Cardiac muscle cell (in vitro differentiated cells and primary cell): ENCODE measurements around the gene RASL12. TPM values are rescaled to one million over a fixed set of nuclear protein-coding genes. Genes with fewer than 3 reads are reported as not detected.

Experiments
- DNase-seq, 2 donors: peaks; one replicate each; pipeline versions ENCODE4 v3.0.0 to v3.0.0-alpha.2; 2010 to 2017; ENCODE audit warnings: low read depth in 1 of 2, low spot score in 1 of 2
- H3K27ac ChIP-seq: fragments of 200-600 bp; sonication (generic); 2 replicates; pipeline ENCODE4 v1.5.1; 2016
- H3K27me3 ChIP-seq: fragments of 200-600 bp; sonication (generic); 2 replicates; pipeline ENCODE4 v1.6.0; 2016; ENCODE audit warnings: control low read depth
- H3K36me3 ChIP-seq: fragments of 200-600 bp; sonication (generic); 2 replicates; pipeline ENCODE4 v1.5.1; 2016; ENCODE audit warnings: control low read depth
- H3K4me1 ChIP-seq: fragments of 200-600 bp; sonication (generic); 2 replicates; pipeline ENCODE4 v1.8.1; 2017; ENCODE audit warnings: low read depth, mild to moderate bottlenecking, mixed run types
- H3K4me3 ChIP-seq: fragments of 200-600 bp; sonication (generic); 2 replicates; pipeline ENCODE4 v1.5.1; 2016; ENCODE audit warnings: mild to moderate bottlenecking
- H3K9me3 ChIP-seq: fragments of 200-600 bp; sonication (generic); 2 replicates; pipeline ENCODE4 v1.5.1; 2017; ENCODE audit warnings: low read depth, mild to moderate bottlenecking, control low read depth
- polyA plus RNA-seq: library from polyadenylated mRNA; unstranded; fragments of >200 nt; fragmentation: Nextera tagmentation; extraction: Ambion mirVana; gene quantifications from 2 replicates; pipeline ENCODE4 v1.2.1, GENCODE V29; 2016
- total RNA-seq: library from RNA; depleted of rRNA; stranded (reverse); fragments of >200 nt; gene quantifications from 2 replicates; pipeline ENCODE4 v1.2.3, GENCODE V29; 2016
- TF ChIP-seq, protein P1 (sequence below): IDR thresholded peaks from 2 replicates; pipeline ENCODE4 v1.5.1; 2012; ENCODE audit warnings: low read depth, mild to moderate bottlenecking, low read length

RASL12 gene
- total and polyA plus RNA-seq, 2 experiments from 2014 or later: 4.0 to 38.2 TPM

DNA sequence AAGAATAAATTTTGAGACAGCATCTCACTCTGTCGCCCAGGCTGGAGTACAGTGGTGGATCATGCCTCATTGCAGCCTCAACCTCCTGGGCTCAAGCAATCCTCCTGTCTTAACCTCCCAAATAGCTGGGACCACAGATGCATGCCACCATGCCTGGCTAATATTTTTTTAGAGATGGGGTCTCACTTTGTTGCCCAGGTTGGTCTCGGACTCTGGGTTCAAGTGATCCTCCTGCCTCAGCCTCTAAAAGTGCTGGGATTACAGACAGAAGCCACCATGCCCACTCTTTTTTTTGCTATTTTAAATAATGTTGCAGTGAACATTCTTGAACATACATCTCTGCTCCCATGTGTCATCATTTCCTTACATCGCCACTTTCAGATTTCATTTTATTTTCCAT lies 29.4 kb downstream of the RASL12 start:
- TF ChIP-seq, protein P1, sequence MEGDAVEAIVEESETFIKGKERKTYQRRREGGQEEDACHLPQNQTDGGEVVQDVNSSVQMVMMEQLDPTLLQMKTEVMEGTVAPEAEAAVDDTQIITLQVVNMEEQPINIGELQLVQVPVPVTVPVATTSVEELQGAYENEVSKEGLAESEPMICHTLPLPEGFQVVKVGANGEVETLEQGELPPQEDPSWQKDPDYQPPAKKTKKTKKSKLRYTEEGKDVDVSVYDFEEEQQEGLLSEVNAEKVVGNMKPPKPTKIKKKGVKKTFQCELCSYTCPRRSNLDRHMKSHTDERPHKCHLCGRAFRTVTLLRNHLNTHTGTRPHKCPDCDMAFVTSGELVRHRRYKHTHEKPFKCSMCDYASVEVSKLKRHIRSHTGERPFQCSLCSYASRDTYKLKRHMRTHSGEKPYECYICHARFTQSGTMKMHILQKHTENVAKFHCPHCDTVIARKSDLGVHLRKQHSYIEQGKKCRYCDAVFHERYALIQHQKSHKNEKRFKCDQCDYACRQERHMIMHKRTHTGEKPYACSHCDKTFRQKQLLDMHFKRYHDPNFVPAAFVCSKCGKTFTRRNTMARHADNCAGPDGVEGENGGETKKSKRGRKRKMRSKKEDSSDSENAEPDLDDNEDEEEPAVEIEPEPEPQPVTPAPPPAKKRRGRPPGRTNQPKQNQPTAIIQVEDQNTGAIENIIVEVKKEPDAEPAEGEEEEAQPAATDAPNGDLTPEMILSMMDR: no peak
- Histone ChIP-seq H3K27me3 (no peaks in the 10 kb centered on the region), H3K4me3 (no peak overlapping the region), H3K27ac (no peak overlapping the region), H3K9me3 (no peaks in the 10 kb centered on the region), H3K36me3 (no peaks in the 10 kb centered on the region), H3K4me1 (no peaks in the 10 kb centered on the region)
- no peak for DNase-seq

DNA sequence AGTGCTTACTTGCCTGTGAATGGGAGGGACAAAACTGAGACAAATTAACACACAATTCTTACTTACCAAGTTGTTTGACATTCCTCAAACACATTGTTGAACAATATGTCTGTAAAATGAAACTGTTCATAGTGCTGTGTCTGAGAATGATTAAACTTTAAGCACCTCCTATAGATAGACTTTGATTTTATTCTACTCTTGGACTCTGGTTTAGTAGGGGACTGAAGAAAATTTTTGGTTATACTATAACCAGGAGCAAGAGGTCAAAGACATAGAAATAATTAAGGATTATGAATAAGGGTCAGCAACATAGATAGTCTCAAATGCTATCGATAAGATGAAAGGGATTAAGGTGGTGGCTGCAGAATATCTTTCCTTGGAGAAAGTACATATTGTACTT lies 30.5 kb downstream of the RASL12 start:
- no peaks in the 10 kb centered on the region for H3K27me3 ChIP-seq
- H3K9me3 ChIP-seq: no peaks in the 10 kb centered on the region
- TF ChIP-seq, protein P1: no peak
- no peak overlapping the region for H3K4me3 ChIP-seq
- no peak overlapping the region for H3K27ac ChIP-seq
- no peaks in the 10 kb centered on the region for H3K36me3 ChIP-seq
- H3K4me1 ChIP-seq: no peaks in the 10 kb centered on the region
- DNase-seq: no peak

DNA sequence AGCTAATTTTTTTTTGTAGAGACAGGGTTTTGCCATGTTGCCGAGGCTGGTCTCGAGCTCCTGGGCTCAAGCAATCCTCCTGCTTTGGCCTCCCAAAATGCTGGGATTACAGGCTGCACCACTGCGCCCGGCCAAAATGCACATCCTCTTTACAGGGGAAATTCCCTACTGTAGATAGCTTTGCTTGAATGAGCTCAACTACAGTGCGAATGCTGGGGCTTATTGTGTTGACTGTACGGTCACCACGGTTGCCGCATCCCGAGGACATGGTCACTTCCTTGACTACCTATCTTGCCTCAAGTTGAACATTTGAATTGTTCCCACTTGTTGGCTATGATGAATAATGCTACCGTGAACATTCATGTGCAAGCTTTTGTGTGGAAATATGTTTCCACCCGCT lies 33.1 kb downstream of the RASL12 start:
- DNase-seq: no peak
- Histone ChIP-seq H3K36me3 (no peaks in the 10 kb centered on the region), H3K9me3 (no peaks in the 10 kb centered on the region), H3K4me1 (no peaks in the 10 kb centered on the region), H3K4me3 (no peak overlapping the region), H3K27me3 (no peaks in the 10 kb centered on the region), H3K27ac (no peak overlapping the region)
- TF ChIP-seq, protein P1: no peak

DNA sequence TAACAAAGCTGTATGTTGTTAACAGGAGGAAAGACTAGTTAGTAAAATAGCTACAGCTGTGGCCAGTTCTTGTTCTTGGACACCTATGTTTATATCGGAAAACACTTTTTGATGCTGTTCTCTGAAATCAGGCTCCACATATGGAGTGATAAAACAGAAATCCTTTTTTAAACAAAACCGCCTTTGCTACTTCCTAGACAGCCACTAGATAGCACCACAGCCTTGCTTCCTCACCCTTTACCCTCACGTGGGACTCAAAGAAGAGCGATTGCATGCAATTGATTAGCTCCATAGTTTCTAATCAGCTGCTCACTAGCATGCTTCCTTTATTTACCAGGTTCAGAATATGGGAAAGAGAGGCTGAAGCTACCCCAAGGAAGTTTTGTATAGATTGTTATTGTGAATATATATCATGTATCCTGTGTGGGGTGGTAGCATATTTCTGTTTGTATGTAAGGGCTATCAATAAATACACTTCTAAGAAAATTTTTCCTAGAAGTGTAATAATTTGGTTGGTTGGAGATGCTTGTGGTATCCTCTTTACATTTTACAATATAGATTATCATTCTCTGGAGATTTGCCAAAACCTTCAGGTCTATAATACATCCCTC lies 34.0 kb downstream of the RASL12 start:
- TF ChIP-seq, protein P1: peak; percentile 62
- no peaks in the 10 kb centered on the region for H3K9me3 ChIP-seq
- no peaks in the 10 kb centered on the region for H3K27me3 ChIP-seq
- no peak overlapping the region for H3K4me3 ChIP-seq
- H3K36me3 ChIP-seq: no peaks in the 10 kb centered on the region
- H3K27ac ChIP-seq: no peak overlapping the region
- no peaks in the 10 kb centered on the region for H3K4me1 ChIP-seq
- DNase-seq: peak in 1 of 2 donors; percentile 60

DNA sequence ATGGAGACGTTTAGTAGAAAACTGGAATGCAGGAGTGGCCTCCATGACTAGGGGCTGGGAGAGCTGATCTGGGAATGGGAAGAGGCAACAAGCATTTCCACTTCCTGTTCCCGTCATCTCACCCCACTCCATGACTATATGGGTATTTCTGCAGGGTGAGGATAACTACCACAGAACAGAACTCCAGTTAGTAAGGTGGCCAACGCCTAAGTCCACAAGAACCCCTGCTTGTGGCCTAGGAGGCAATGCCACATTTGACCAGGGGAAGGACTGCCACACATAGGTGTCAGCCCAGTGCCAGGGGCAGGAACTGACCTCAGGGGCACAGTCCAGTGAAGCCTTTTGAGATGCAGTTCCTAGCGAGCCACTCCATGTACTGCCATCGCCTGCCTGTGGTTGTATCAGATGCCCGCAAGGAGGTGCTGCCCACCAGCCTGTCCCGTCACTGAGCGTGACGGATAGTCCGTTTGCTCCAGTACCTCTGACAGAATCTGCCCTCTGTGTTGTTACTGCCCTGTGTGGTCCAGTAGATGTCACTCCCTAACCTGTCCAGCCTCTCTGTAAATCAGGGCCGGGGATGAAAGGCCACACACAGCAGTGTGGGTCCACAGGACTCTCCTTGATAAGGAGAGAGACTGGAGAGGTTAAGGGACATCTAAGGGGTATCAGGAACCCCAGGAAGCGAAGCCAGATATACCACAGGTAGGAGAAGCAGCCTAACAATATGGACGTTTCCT lies 34.8 kb downstream of the RASL12 start:
- Histone ChIP-seq H3K4me1 (peaks cover 7% of the 10 kb centered on the region), H3K27ac (no peak overlapping the region), H3K9me3 (no peaks in the 10 kb centered on the region), H3K27me3 (no peaks in the 10 kb centered on the region), H3K36me3 (no peaks in the 10 kb centered on the region), H3K4me3 (no peak overlapping the region)
- TF ChIP-seq, protein P1: peak; percentile 67
- peak; percentile 66 to 85 for DNase-seq
